ENCODE measurements around the gene CEACAM8.
"Not testable (repeated sequence)": the region's sequence is repeated elsewhere in the genome, so short reads cannot be mapped to it uniquely, and the experiment has no call there.

The CEACAM8 gene

GRCh38 chr19:42555801-42556200 is 38.9 kb downstream of the CEACAM8 start:
- H3K4me3 ChIP-seq (ENCODE audit: low read depth, low read length) = no peak overlapping the region
- no peak for TF ChIP-seq MYC (IDR thresholded peaks at IDR 0.05; ENCODE audit: low read depth, low read length)
- no peak for TF ChIP-seq POLR2A (IDR thresholded peaks at IDR 0.05; ENCODE audit: extremely low read depth, insufficient read length)
- TF ChIP-seq MAX (IDR thresholded peaks at IDR 0.05; ENCODE audit: low read depth, low read length) = no peak
- TF ChIP-seq CTCF (IDR thresholded peaks at IDR 0.05; ENCODE audit: low read depth, low read length) = no peak
- DNase-seq (ENCODE audit: low read depth) = peak; percentile 39

GRCh38 chr19:42555317-42555716 is 39.4 kb downstream of the CEACAM8 start:
- H3K4me3 ChIP-seq (ENCODE audit: low read depth, low read length) = no peak overlapping the region
- DNase-seq (ENCODE audit: low read depth) = peak; percentile 63
- TF ChIP-seq MYC (IDR thresholded peaks at IDR 0.05; ENCODE audit: low read depth, low read length) = no peak
- TF ChIP-seq CTCF (IDR thresholded peaks at IDR 0.05; ENCODE audit: low read depth, low read length) = no peak
- no peak for TF ChIP-seq MAX (IDR thresholded peaks at IDR 0.05; ENCODE audit: low read depth, low read length)
- TF ChIP-seq POLR2A (IDR thresholded peaks at IDR 0.05; ENCODE audit: extremely low read depth, insufficient read length) = no peak

GRCh38 chr19:42554046-42554575 is 40.6 kb downstream of the CEACAM8 start:
- no peak overlapping the region for H3K4me3 ChIP-seq (ENCODE audit: low read depth, low read length)
- no peak for DNase-seq (ENCODE audit: low read depth)
- TF ChIP-seq POLR2A (IDR thresholded peaks at IDR 0.05; ENCODE audit: extremely low read depth, insufficient read length) (no peak), MYC (IDR thresholded peaks at IDR 0.05; ENCODE audit: low read depth, low read length) (no peak), MAX (IDR thresholded peaks at IDR 0.05; ENCODE audit: low read depth, low read length) (no peak), CTCF (IDR thresholded peaks at IDR 0.05; ENCODE audit: low read depth, low read length) (no peak)

- DNase-seq (ENCODE audit: low read depth) = peak; percentile 68
- no peak overlapping the region for H3K4me3 ChIP-seq (ENCODE audit: low read depth, low read length)
- TF ChIP-seq MYC (IDR thresholded peaks at IDR 0.05; ENCODE audit: low read depth, low read length) = no peak
- no peak for TF ChIP-seq MAX (IDR thresholded peaks at IDR 0.05; ENCODE audit: low read depth, low read length)
- no peak for TF ChIP-seq POLR2A (IDR thresholded peaks at IDR 0.05; ENCODE audit: extremely low read depth, insufficient read length)
- TF ChIP-seq CTCF (IDR thresholded peaks at IDR 0.05; ENCODE audit: low read depth, low read length) = no peak
These were observed 41.3 kb downstream of the CEACAM8 start for GRCh38 chr19:42553292-42554045.

GRCh38 chr19:42552086-42553065 is 42.3 kb downstream of the CEACAM8 start:
- TF ChIP-seq CTCF (IDR thresholded peaks at IDR 0.05; ENCODE audit: low read depth, low read length) (no peak), MAX (IDR thresholded peaks at IDR 0.05; ENCODE audit: low read depth, low read length) (no peak), MYC (IDR thresholded peaks at IDR 0.05; ENCODE audit: low read depth, low read length) (no peak), POLR2A (IDR thresholded peaks at IDR 0.05; ENCODE audit: extremely low read depth, insufficient read length) (no peak)
- H3K4me3 ChIP-seq (ENCODE audit: low read depth, low read length) = no peak overlapping the region
- no peak for DNase-seq (ENCODE audit: low read depth)

GRCh38 chr19:42550521-42550920 is 44.2 kb downstream of the CEACAM8 start:
- DNase-seq (ENCODE audit: low read depth); H3K4me3 ChIP-seq (ENCODE audit: low read depth, low read length): not testable (repeated sequence)

- DNase-seq (ENCODE audit: low read depth); H3K4me3 ChIP-seq (ENCODE audit: low read depth, low read length): not testable (repeated sequence)
These were observed 45.7 kb downstream of the CEACAM8 start for GRCh38 chr19:42549067-42549466.
